SK-N-SH (cell line): ENCODE results near the gene CHMP1A. TPM values are rescaled to one million over a fixed set of nuclear protein-coding genes. Genes with fewer than 3 reads are reported as not detected.

Experiments
- CTCF ChIA-PET: fragments of 300-600, 350-600 bp; formaldehyde crosslinking; extraction: SDS; loops from one replicate; lab custom pipeline; 2021; lab: Yijun Ruan, JAX
- POLR2A ChIA-PET: fragments of 350-600 bp; sonication (Branson Sonifier 250); formaldehyde crosslinking; extraction: SDS; loops from one replicate; lab custom pipeline; 2020; ENCODE audit warnings: antibody characterized with exemption, inconsistent platforms; lab: Yijun Ruan, JAX
- DNase-seq: peaks from one replicate; pipeline ENCODE4 v3.0.0; 2012
- H2AFZ ChIP-seq: fragments of 200-600 bp; sonication (generic); 2 replicates; pipeline ENCODE4 v1.8.1; 2016; ENCODE audit warnings: antibody characterized with exemption, mild to moderate bottlenecking, low read depth
- H3F3A ChIP-seq: fragments of 200-600 bp; sonication (generic); replicated peaks from 2 replicates; pipeline ENCODE3; 2016; ENCODE audit warnings: antibody characterized with exemption, mild to moderate bottlenecking; ENCODE audit not compliant: insufficient read depth
- H3K27ac ChIP-seq, 2 experiments: fragments of 200-500 bp in 1 of 2; fragments of 200-600 bp in 1 of 2; sonication (Bioruptor generic) in 1 of 2; sonication (generic), shearing (Covaris generic) in 1 of 2; 2 replicates each; pipeline versions ENCODE4 v1.5.1 to v1.6.1; 2014 to 2016; ENCODE audit warnings: low read depth in 2 of 2, inconsistent platforms in 1 of 2, low read length in 1 of 2, mild to moderate bottlenecking in 1 of 2, mixed read lengths in 1 of 2
- H3K27me3 ChIP-seq: fragments of 200-600 bp; sonication (generic), shearing (Covaris generic); 2 replicates; pipeline ENCODE4 v1.6.1; 2016; ENCODE audit warnings: mixed run types; ENCODE audit not compliant: insufficient read depth
- H3K36me3 ChIP-seq, 2 experiments: fragments of 200-500 bp in 1 of 2; fragments of 200-600 bp in 1 of 2; sonication (Bioruptor generic) in 1 of 2; sonication (generic) in 1 of 2; replicated peaks in 1 of 2; 2 replicates each; pipeline versions ENCODE3 to v1.5.1; 2014 to 2016; ENCODE audit warnings: low read length in 1 of 2, mild to moderate bottlenecking in 1 of 2; ENCODE audit not compliant: insufficient read depth in 2 of 2, control insufficient read depth in 1 of 2
- H3K4me1 ChIP-seq, 2 experiments: fragments of 200-500 bp in 1 of 2; fragments of 200-600 bp in 1 of 2; sonication (Bioruptor generic) in 1 of 2; sonication (generic), shearing (Covaris generic) in 1 of 2; 2 replicates each; pipeline versions ENCODE4 v1.5.1 to v1.6.1; 2014 to 2016; ENCODE audit warnings: low read depth in 1 of 2, low read length in 1 of 2, mixed run types in 1 of 2; ENCODE audit not compliant: insufficient read depth in 2 of 2, control insufficient read depth in 1 of 2
- H3K4me2 ChIP-seq: fragments of 200-600 bp; sonication (generic), shearing (Covaris generic); 2 replicates; pipeline ENCODE4 v1.6.1; 2017; ENCODE audit warnings: mixed run types
- H3K4me3 ChIP-seq, 2 experiments: fragments of 200-500 bp in 1 of 2; fragments of 200-600 bp in 1 of 2; sonication (Bioruptor generic) in 1 of 2; sonication (generic), shearing (Covaris generic) in 1 of 2; 2 replicates each; pipeline versions ENCODE4 v1.5.1 to v1.8.1; 2014 to 2016; ENCODE audit warnings: low read depth in 2 of 2, inconsistent platforms in 1 of 2, low read length in 1 of 2, mild to moderate bottlenecking in 1 of 2, mixed read lengths in 1 of 2, moderate library complexity in 1 of 2
- H3K79me2 ChIP-seq: fragments of 200-600 bp; sonication (generic); 2 replicates; pipeline ENCODE4 v1.8.1; 2017; ENCODE audit warnings: mild to moderate bottlenecking; ENCODE audit not compliant: insufficient read depth
- H3K9ac ChIP-seq: fragments of 200-600 bp; sonication (generic); 2 replicates; pipeline ENCODE4 v1.6.1; 2017; ENCODE audit warnings: mixed run types
- H3K9me2 ChIP-seq: fragments of 200-600 bp; sonication (generic); 2 replicates; pipeline ENCODE4 v1.6.1; 2017; ENCODE audit warnings: mixed run types
- H3K9me3 ChIP-seq: fragments of 200-600 bp; sonication (generic); 2 replicates; pipeline ENCODE4 v1.6.1; 2017; ENCODE audit warnings: mixed run types, mild to moderate bottlenecking, moderate library complexity
- H4K20me1 ChIP-seq: fragments of 200-600 bp; sonication (generic); 2 replicates; pipeline ENCODE4 v1.6.1; 2017; ENCODE audit warnings: mild to moderate bottlenecking, mixed run types; ENCODE audit not compliant: insufficient read depth
- FOSL2 ChIP-seq: IDR thresholded peaks from 2 replicates; pipeline ENCODE4 v1.4.0; 2012; ENCODE audit warnings: low read depth, mild to moderate bottlenecking, moderate library complexity, borderline replicate concordance
- FOXM1 ChIP-seq: IDR thresholded peaks from 2 replicates; pipeline ENCODE4 v1.4.0; 2012; ENCODE audit warnings: low read depth, mild to moderate bottlenecking
- GABPA ChIP-seq: IDR thresholded peaks from 2 replicates; pipeline ENCODE4 v1.4.0; 2012; ENCODE audit warnings: low read depth, mild to moderate bottlenecking
- GATA2 ChIP-seq: sonication (generic); formaldehyde crosslinking; IDR thresholded peaks from 2 replicates; pipeline ENCODE4 v1.5.0; 2020; ENCODE audit warnings: mild to moderate bottlenecking, missing genetic modification reagents
- IRF3 ChIP-seq: fragments of 150-350 bp; IDR thresholded peaks from 2 replicates; pipeline ENCODE4 v1.6.1; 2016; ENCODE audit warnings: mild to moderate bottlenecking, low read depth, low read length
- MEF2A ChIP-seq: IDR thresholded peaks from 2 replicates; pipeline ENCODE4 v1.4.0; 2012; ENCODE audit warnings: low read depth, borderline replicate concordance
- POLR2AphosphoS5 ChIP-seq: IDR thresholded peaks from 2 replicates; pipeline ENCODE4 v1.6.1; 2012; ENCODE audit warnings: low read depth, low read length
- RAD21 ChIP-seq: IDR thresholded peaks from 2 replicates; pipeline ENCODE4 v1.6.1; 2012; ENCODE audit warnings: mild to moderate bottlenecking, low read length
- REST ChIP-seq: IDR thresholded peaks from 2 replicates; pipeline ENCODE4 v1.6.1; 2012; ENCODE audit warnings: mild to moderate bottlenecking, low read depth, low read length, moderate library complexity
- RFX5 ChIP-seq: IDR thresholded peaks from 2 replicates; pipeline ENCODE4 v1.6.1; 2012; ENCODE audit warnings: mild to moderate bottlenecking, improper control_type of control experiment, low read length
- SIN3A ChIP-seq: IDR thresholded peaks from 2 replicates; pipeline ENCODE4 v1.6.1; 2012; ENCODE audit warnings: low read depth, mild to moderate bottlenecking, low read length, moderate library complexity, borderline replicate concordance
- TAF1 ChIP-seq: IDR thresholded peaks from 2 replicates; pipeline ENCODE4 v1.6.1; 2012; ENCODE audit warnings: low read depth, mild to moderate bottlenecking, low read length, moderate library complexity, borderline replicate concordance
- TEAD4 ChIP-seq: IDR thresholded peaks from 2 replicates; pipeline ENCODE4 v1.4.0; 2012; ENCODE audit warnings: mild to moderate bottlenecking, borderline replicate concordance; ENCODE audit not compliant: insufficient read depth
- WGBS: methylation state at CpG from one replicate; pipeline ENCODE4 v1.1.6; 2017; ENCODE audit warnings: low lambda C conversion rate; 5-methylcytosine and 5-hydroxymethylcytosine counted together
- polyA plus RNA-seq, 3 experiments: library from polyadenylated mRNA; depleted of rRNA; stranded (reverse); fragments of >200 nt; gene quantifications; 2 replicates each; pipeline ENCODE4 v1.2.3, GENCODE V29; 2012

Gene CHMP1A
- polyA plus RNA-seq, 1 of the 3 experiments (the other 2 are of a cell fraction): 138 TPM

- TF ChIP-seq REST: no peak
- no peak for TF ChIP-seq FOXM1
Measured at GRCh38 chr16:89691986-89692569, 34.6 kb upstream of the CHMP1A start (continued).

- Histone ChIP-seq H3K79me2 (peaks cover 36% of the 10 kb centered on the region), H3K4me1 (peaks cover 4 to 7% of the 10 kb centered on the region in 2 experiments; a peak in 1 of 4 replicates), H3K36me3 (peaks cover 8 to 51% of the 10 kb centered on the region in 2 experiments), H3K9me3 (no peaks in the 10 kb centered on the region), H3K27me3 (no peaks in the 10 kb centered on the region), H3F3A (peaks cover 3% of the 10 kb centered on the region), H3K9me2 (no peaks in the 10 kb centered on the region), H3K4me3 (no peak overlapping the region), H2AFZ (no peak overlapping the region), H4K20me1 (no peaks in the 10 kb centered on the region), H3K27ac (no peak overlapping the region), H3K4me2 (no peak overlapping the region), H3K9ac (no peak overlapping the region)
- 100% methylated on average over 12 of the region's 21 CpGs for WGBS
- TF ChIP-seq IRF3 (no peak), GABPA (no peak), POLR2AphosphoS5 (no peak), TAF1 (no peak), MEF2A (no peak), RAD21 (no peak), TEAD4 (no peak), SIN3A (no peak), RFX5 (no peak), GATA2 (CRISPR knock-in tag) (no peak), FOSL2 (no peak)
- CTCF ChIA-PET: interaction anchor here (1.6 kb wide), 1 partner anchor 9 kb away, joined by 6 read pairs; no protein-coding TSS in a partner anchor
- DNase-seq: peak; percentile 12
- POLR2A ChIA-PET: no interaction called here
Measured at GRCh38 chr16:89691231-89691985, 33.9 kb upstream of the CHMP1A start.
